Nephron progenitor cell (in vitro differentiated cells): ENCODE measurements around the gene MALL.

ENCODE experiments used
- DNase-seq: peaks from one replicate; pipeline ENCODE4 v3.0.0; 2021
- H3K27ac Mint-ChIP-seq: 2 replicates; pipeline ENCODE4 v1.8.0; 2021; ENCODE audit warnings: mild to moderate bottlenecking, moderate library complexity, mixed read lengths
- H3K27me3 Mint-ChIP-seq: 2 replicates; pipeline ENCODE4 v1.8.0; 2021; ENCODE audit warnings: mild to moderate bottlenecking, low read depth, mixed read lengths; ENCODE audit not compliant: poor library complexity
- H3K36me3 Mint-ChIP-seq: 2 replicates; pipeline ENCODE4 v1.8.0; 2021; ENCODE audit warnings: low read depth, mixed read lengths
- H3K4me1 Mint-ChIP-seq: 2 replicates; pipeline ENCODE4 v1.8.0; 2021; ENCODE audit warnings: mixed read lengths
- H3K4me3 Mint-ChIP-seq: 2 replicates; pipeline ENCODE4 v1.8.0; 2021; ENCODE audit warnings: mild to moderate bottlenecking, moderate library complexity, mixed read lengths
- H3K9me3 Mint-ChIP-seq: 2 replicates; pipeline ENCODE4 v1.8.0; 2021; ENCODE audit warnings: mild to moderate bottlenecking, moderate library complexity, mixed read lengths
- TF ChIP-seq, protein P1 (sequence below): fragments of 200-600 bp; sonication (generic); IDR thresholded peaks from 2 replicates; pipeline ENCODE4 v1.5.0; 2021; ENCODE audit warnings: antibody characterized with exemption

MALL gene

DNA sequence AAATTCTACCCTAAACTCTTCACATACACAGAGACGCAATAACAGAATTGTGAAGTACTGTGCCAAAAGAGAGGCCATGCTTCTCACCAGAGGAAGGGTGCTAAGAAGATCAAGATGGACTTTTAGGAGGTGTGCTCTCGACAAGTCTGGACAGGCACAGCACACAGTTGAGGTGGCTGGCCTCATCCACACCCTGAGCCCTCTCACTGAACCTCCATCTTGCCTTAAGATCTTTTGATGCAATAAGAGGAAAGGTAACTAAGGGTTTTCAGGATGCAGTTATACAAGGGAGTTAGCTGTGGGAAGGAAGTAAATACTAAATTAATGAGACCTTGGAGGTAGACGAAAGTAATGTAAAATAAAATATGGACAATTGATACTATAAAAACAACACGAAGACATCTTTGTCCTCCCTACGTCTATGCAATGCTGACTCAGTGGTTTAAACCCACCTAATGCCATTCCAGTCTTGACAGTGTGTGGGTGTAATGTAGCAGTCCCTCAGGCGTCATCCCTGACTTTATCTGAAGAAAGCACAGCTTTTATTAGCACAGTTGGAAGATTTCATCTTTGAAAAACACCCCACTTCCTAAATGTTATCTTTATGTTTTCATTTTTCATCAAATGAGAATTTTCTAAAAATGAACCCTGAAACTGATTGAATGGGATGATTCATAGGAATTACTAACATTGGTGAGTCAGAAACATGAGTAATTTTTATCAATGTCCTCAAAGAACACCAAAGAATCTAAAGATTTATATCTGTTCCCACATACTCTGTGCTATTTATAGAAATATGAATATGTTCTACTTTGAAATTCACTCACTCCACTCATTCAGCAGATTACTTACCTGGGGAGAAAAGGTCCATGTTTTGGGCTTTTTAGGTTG is 34.0 kb upstream of the MALL start:
- Mint-ChIP-seq H3K4me1 (no peaks in the 10 kb centered on the region), H3K27me3 (no peaks in the 10 kb centered on the region), H3K27ac (no peak overlapping the region), H3K4me3 (no peak overlapping the region), H3K36me3 (peaks cover 27% of the 10 kb centered on the region), H3K9me3 (peaks cover 22% of the 10 kb centered on the region)
- TF ChIP-seq, protein P1, sequence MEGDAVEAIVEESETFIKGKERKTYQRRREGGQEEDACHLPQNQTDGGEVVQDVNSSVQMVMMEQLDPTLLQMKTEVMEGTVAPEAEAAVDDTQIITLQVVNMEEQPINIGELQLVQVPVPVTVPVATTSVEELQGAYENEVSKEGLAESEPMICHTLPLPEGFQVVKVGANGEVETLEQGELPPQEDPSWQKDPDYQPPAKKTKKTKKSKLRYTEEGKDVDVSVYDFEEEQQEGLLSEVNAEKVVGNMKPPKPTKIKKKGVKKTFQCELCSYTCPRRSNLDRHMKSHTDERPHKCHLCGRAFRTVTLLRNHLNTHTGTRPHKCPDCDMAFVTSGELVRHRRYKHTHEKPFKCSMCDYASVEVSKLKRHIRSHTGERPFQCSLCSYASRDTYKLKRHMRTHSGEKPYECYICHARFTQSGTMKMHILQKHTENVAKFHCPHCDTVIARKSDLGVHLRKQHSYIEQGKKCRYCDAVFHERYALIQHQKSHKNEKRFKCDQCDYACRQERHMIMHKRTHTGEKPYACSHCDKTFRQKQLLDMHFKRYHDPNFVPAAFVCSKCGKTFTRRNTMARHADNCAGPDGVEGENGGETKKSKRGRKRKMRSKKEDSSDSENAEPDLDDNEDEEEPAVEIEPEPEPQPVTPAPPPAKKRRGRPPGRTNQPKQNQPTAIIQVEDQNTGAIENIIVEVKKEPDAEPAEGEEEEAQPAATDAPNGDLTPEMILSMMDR: no peak
- DNase-seq: no peak

DNA sequence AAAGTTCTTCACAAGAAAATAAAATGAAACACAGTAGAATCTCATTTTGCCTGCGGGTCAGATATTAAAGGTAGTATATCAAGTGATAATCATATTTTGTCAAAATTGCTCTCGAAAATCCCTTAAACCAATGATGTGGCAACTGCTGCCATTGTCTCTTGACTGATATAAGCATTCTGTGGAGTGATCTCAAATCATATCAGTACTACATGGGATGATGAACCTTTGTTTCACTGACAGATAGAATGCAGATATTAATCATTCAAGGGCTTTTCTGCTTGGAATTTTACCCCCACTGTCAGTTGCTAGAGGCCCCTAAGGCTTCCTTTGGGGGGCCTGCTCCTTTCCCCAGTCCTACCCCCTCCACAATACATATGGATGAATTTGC is 31.3 kb upstream of the MALL start:
- no peak overlapping the region for H3K27ac Mint-ChIP-seq
- TF ChIP-seq, protein P1: no peak
- H3K4me1 Mint-ChIP-seq: no peaks in the 10 kb centered on the region
- peaks cover 3% of the 10 kb centered on the region for H3K27me3 Mint-ChIP-seq
- DNase-seq: no peak
- H3K9me3 Mint-ChIP-seq: peaks cover 7% of the 10 kb centered on the region
- no peak overlapping the region for H3K4me3 Mint-ChIP-seq
- H3K36me3 Mint-ChIP-seq: peaks cover 39% of the 10 kb centered on the region

DNA sequence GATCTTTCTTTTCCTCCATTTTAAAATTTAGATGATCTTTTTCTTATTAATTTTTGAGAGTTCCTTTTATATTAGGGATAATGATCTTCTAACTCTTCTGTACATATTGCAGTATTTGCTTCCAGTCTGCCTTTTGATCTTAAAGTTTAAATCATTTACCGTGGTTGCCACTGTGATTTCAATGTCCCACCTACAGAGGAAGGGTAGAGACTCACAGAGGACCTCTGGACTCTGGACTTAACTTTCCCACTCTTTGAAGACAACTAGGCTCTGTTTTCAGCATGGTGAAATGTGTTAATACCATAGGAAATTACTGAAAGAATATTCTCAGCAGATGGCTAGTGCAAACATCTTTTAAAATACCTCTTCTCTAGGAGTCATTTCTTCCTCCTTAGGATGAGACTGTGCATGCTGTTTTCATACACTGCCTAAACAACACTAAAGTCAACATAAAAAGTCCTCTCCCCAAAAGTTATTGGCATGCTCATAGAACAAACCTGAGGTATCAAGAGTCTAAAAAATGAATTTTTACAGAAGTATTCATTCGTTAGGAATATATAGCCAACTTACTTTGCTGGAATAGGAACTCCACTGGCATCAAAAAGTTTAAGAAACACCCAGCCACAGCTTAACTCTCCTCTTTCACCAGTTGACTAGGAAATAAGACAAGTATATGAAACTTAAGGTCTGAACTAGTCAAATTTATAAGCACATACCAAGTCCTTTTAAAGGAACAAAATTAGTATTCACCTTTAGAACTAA is 30.7 kb upstream of the MALL start:
- DNase-seq: no peak
- Mint-ChIP-seq H3K27me3 (peaks cover 3% of the 10 kb centered on the region), H3K9me3 (peaks cover 7% of the 10 kb centered on the region), H3K4me3 (no peak overlapping the region), H3K27ac (no peak overlapping the region), H3K4me1 (no peaks in the 10 kb centered on the region), H3K36me3 (peaks cover 39% of the 10 kb centered on the region)
- TF ChIP-seq, protein P1: no peak

DNA sequence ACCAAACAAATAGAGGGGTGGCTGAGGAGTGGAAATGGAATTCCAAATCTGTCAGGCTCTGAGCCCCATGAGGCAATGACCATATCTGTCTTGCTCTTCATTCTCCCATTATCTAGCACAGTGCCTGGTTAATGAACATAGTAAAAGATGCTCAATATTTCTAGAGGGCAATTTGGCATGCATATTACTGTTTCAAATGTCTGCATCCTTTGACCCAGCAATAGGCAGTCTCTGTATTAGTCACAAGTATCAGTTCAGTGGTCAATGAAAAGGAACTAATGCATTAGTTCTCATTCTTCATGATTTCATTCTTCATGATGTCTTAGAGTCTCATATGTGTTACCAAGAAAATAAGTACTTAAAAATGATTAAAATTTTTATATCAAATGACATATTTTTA is 28.4 kb upstream of the MALL start:
- Mint-ChIP-seq H3K4me3 (no peak overlapping the region), H3K36me3 (peaks cover 32% of the 10 kb centered on the region), H3K4me1 (no peaks in the 10 kb centered on the region), H3K27ac (no peak overlapping the region), H3K9me3 (peaks cover 7% of the 10 kb centered on the region), H3K27me3 (peaks cover 3% of the 10 kb centered on the region)
- DNase-seq: no peak
- TF ChIP-seq, protein P1: no peak

- Mint-ChIP-seq H3K27ac (no peak overlapping the region), H3K4me3 (no peak overlapping the region), H3K36me3 (peaks cover 18% of the 10 kb centered on the region), H3K27me3 (peaks cover 3% of the 10 kb centered on the region), H3K4me1 (no peaks in the 10 kb centered on the region), H3K9me3 (peaks cover 4% of the 10 kb centered on the region)
- TF ChIP-seq, protein P1: no peak
- DNase-seq: no peak
These were observed 24.8 kb upstream of the MALL start for GRCh38 chr2:110140401-110140800.
